Endodermal cell (in vitro differentiated cells): ENCODE data around the gene OPA1. TPM values are rescaled to one million over a fixed set of nuclear protein-coding genes. Genes with fewer than 3 reads are reported as not detected.

Experiments used
- DNase-seq: peaks from one replicate; pipeline ENCODE4 v3.0.0-alpha.2; 2017
- H3K27ac ChIP-seq: 2 replicates; pipeline ENCODE4 v1.5.1; 2013; ENCODE audit warnings: mild to moderate bottlenecking, low read depth, low read length, moderate library complexity
- H3K27me3 ChIP-seq: 2 replicates; pipeline ENCODE4 v1.6.1; 2013; ENCODE audit warnings: mild to moderate bottlenecking, low read length, moderate library complexity; ENCODE audit not compliant: insufficient read depth, control insufficient read depth, poor library complexity, severe bottlenecking
- H3K36me3 ChIP-seq: 2 replicates; pipeline ENCODE4 v1.7.0; 2013; ENCODE audit warnings: mild to moderate bottlenecking, low read length, moderate library complexity; ENCODE audit not compliant: control insufficient read depth, insufficient read depth
- H3K4me1 ChIP-seq: one replicate; pipeline ENCODE4 v1.7.0; 2013; ENCODE audit warnings: low read length; ENCODE audit not compliant: control insufficient read depth, insufficient read depth
- H3K4me3 ChIP-seq: 2 replicates; pipeline ENCODE4 v1.5.1; 2013; ENCODE audit warnings: mild to moderate bottlenecking, low read length, moderate library complexity
- H3K9ac ChIP-seq: 2 replicates; pipeline ENCODE4 v1.6.1; 2013; ENCODE audit warnings: mild to moderate bottlenecking, low read length, moderate library complexity; ENCODE audit not compliant: poor library complexity, severe bottlenecking; ENCODE audit errors: extremely low read depth
- H3K9me3 ChIP-seq: 2 replicates; pipeline ENCODE4 v1.6.1; 2013; ENCODE audit warnings: mild to moderate bottlenecking, low read length, moderate library complexity; ENCODE audit not compliant: control insufficient read depth
- H3K27ac Mint-ChIP-seq: 2 replicates; pipeline ENCODE4 v1.8.0; 2020; ENCODE audit warnings: mixed read lengths
- H3K27me3 Mint-ChIP-seq: 2 replicates; pipeline ENCODE4 v1.8.0; 2021; ENCODE audit warnings: mild to moderate bottlenecking, mixed read lengths; ENCODE audit not compliant: insufficient read depth
- H3K36me3 Mint-ChIP-seq: 2 replicates; pipeline ENCODE4 v1.8.0; 2020; ENCODE audit warnings: low read depth, mixed read lengths
- H3K4me1 Mint-ChIP-seq: 2 replicates; pipeline ENCODE4 v1.8.0; 2020; ENCODE audit warnings: mixed read lengths
- H3K4me3 Mint-ChIP-seq: 2 replicates; pipeline ENCODE4 v1.8.0; 2020; ENCODE audit warnings: mild to moderate bottlenecking, moderate library complexity, mixed read lengths
- H3K9me3 Mint-ChIP-seq: 2 replicates; pipeline ENCODE4 v1.8.0; 2020; ENCODE audit warnings: mild to moderate bottlenecking, mixed read lengths
- CTCF ChIP-seq: fragments of 200-600 bp; sonication (generic); conservative IDR thresholded peaks from 2 replicates; pipeline ENCODE4 v1.5.0; 2021; ENCODE audit warnings: antibody characterized with exemption, mild to moderate bottlenecking
- WGBS, 2 experiments: methylation state at CpG; one replicate each; pipeline versions ENCODE4 v1.1.5 to v1.1.7; 2013; ENCODE audit warnings: missing lambda C conversion rate in 2 of 2, mixed read lengths in 1 of 2; ENCODE audit not compliant: insufficient coverage in 1 of 2, insufficient read length in 1 of 2; 5-methylcytosine and 5-hydroxymethylcytosine counted together
- total RNA-seq, 2 donors: library from RNA; stranded (reverse); fragmentation: NEBNext Ultra II Directional in 1 of 2; extraction: Animal tissue kit (Norgen Biotek cat#: 25700) in 1 of 2; gene quantifications; 2 replicates in 1 of 2; 3 replicates in 1 of 2; pipeline ENCODE4 v1.2.1, GENCODE V29; 2021

Gene OPA1
- total RNA-seq, 2 donors from 2014 or later: 61.5 to 69.4 TPM

GRCh38 chr3:193648542-193649076 lies 55.6 kb downstream of the OPA1 start:
- H3K9ac ChIP-seq: no peak overlapping the region
- no peaks in the 10 kb centered on the region for H3K27me3 ChIP-seq
- no peaks in the 10 kb centered on the region for H3K4me1 Mint-ChIP-seq
- H3K4me3 Mint-ChIP-seq: no peak overlapping the region
- no peaks in the 10 kb centered on the region for H3K9me3 Mint-ChIP-seq
- H3K4me3 ChIP-seq: no peak overlapping the region
- H3K9me3 ChIP-seq: no peaks in the 10 kb centered on the region
- H3K27ac ChIP-seq: no peak overlapping the region
- no peak for TF ChIP-seq CTCF
- H3K36me3 Mint-ChIP-seq: peaks cover 40% of the 10 kb centered on the region
- H3K27ac Mint-ChIP-seq: no peak overlapping the region
- DNase-seq: no peak
- no peaks in the 10 kb centered on the region for H3K4me1 ChIP-seq
- WGBS, 2 experiments: 95% methylated on average over 2 of the region's 2 CpGs; no CpG with 5 or more reads in 1 of the 2 experiments
- H3K36me3 ChIP-seq: peaks cover 75% of the 10 kb centered on the region
- no peaks in the 10 kb centered on the region for H3K27me3 Mint-ChIP-seq

DNA sequence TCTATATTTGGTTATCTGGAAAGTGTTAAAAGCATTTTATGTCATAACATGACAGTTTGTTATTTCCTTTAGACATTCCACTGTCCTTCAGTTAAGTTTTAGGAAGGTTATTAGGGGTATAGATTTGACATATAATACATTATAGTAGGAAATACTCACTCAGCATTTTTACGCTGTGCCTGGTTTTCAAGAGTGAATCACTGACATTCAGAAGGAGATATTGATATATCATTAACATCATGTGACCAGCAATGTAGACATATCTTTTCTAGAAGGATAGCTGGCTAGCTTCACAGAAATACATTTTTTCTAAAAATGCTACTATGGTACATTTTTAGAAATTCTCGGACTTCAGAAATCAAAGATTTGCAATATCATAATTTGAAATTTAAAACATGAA lies 57.6 kb downstream of the OPA1 start:
- TF ChIP-seq CTCF: no peak
- WGBS, 2 experiments: 100% methylated on average over 2 of the region's 2 CpGs; no CpG with 5 or more reads in 1 of the 2 experiments
- no peak overlapping the region for H3K4me3 ChIP-seq
- H3K27me3 Mint-ChIP-seq: no peaks in the 10 kb centered on the region
- H3K9me3 ChIP-seq: no peaks in the 10 kb centered on the region
- peaks cover 38% of the 10 kb centered on the region for H3K36me3 Mint-ChIP-seq
- H3K4me1 ChIP-seq: no peaks in the 10 kb centered on the region
- H3K9ac ChIP-seq: no peak overlapping the region
- H3K27me3 ChIP-seq: no peaks in the 10 kb centered on the region
- H3K27ac Mint-ChIP-seq: no peak overlapping the region
- peaks cover 3% of the 10 kb centered on the region for H3K4me1 Mint-ChIP-seq
- H3K27ac ChIP-seq: no peak overlapping the region
- DNase-seq: no peak
- H3K4me3 Mint-ChIP-seq: no peak overlapping the region
- H3K36me3 ChIP-seq: peaks cover 65% of the 10 kb centered on the region
- H3K9me3 Mint-ChIP-seq: no peaks in the 10 kb centered on the region

GRCh38 chr3:193655831-193656433 lies 62.9 kb downstream of the OPA1 start:
- Mint-ChIP-seq H3K27me3 (no peaks in the 10 kb centered on the region), H3K4me1 (peaks cover 26% of the 10 kb centered on the region), H3K4me3 (no peak overlapping the region), H3K36me3 (peaks cover 42% of the 10 kb centered on the region), H3K27ac (no peak overlapping the region), H3K9me3 (peaks cover 2% of the 10 kb centered on the region)
- Histone ChIP-seq H3K9me3 (no peaks in the 10 kb centered on the region), H3K4me3 (no peak overlapping the region), H3K36me3 (peaks cover 45% of the 10 kb centered on the region), H3K27me3 (no peaks in the 10 kb centered on the region), H3K4me1 (no peaks in the 10 kb centered on the region), H3K9ac (no peak overlapping the region), H3K27ac (no peak overlapping the region)
- TF ChIP-seq CTCF: no peak
- no peak for DNase-seq
- 65 to 74% methylated on average over 2 to 3 of the region's 4 CpGs for WGBS, 2 experiments
